ENCODE measurements around the gene TMED6. TPM values are rescaled to one million over a fixed set of nuclear protein-coding genes. Genes with fewer than 3 reads are reported as not detected.
A peak's percentile ranks its signal among the peaks of the same experiment; 100 is the strongest.

TMED6 gene
- total and polyA plus RNA-seq, 2 of the 8 experiments (the other 6 are each of a cell fraction or from before 2014, with no cell fraction given): not detected

- Histone ChIP-seq H4K5ac (ENCODE audit: insufficient read length, low read depth, low read length) (no peak overlapping the region), H2BK15ac (ENCODE audit: low read length) (no peak overlapping the region), H2BK12ac (ENCODE audit: low read depth, low read length) (no peak overlapping the region), H3K79me2 (ENCODE audit: control insufficient read depth in 1 of 2, insufficient read depth in 2 of 2, low read length in 2 of 2) (peaks cover 0 to 13% of the 10 kb centered on the region in 2 experiments; a peak in 1 of 4 replicates), H2BK20ac (ENCODE audit: low read length) (no peak overlapping the region), H3K9me3 (ENCODE audit: insufficient read depth in 2 of 2, low read depth in 1 of 2, low read length in 1 of 2) (no peaks in the 10 kb centered on the region), H3K23me2 (ENCODE audit: low read depth, low read length) (no peaks in the 10 kb centered on the region; the same call in 1 of the 2 replicates), H3K36me3 (ENCODE audit: control insufficient read depth in 2 of 4, insufficient read depth in 4 of 4, low read length in 3 of 4) (peaks cover 25 to 58% (median 46%) of the 10 kb centered on the region in 4 experiments), H3K14ac (ENCODE audit: insufficient read length) (no peak overlapping the region), H2BK5ac (ENCODE audit: low read depth, low read length) (no peak overlapping the region), H2AFZ (ENCODE audit: low read length) (no peak overlapping the region), H3K4me3 (ENCODE audit: extremely low read depth in 1 of 4, insufficient read depth in 2 of 4, low read depth in 3 of 4, low read length in 4 of 4) (no peak overlapping the region), H3K79me1 (ENCODE audit: low read depth, low read length) (no peaks in the 10 kb centered on the region; the same call in 1 of the 2 replicates), H3K56ac (replicated peaks; ENCODE audit: insufficient read length, low read depth, low read length) (no peak overlapping the region), H4K20me1 (replicated peaks in 1 of 2; ENCODE audit: control insufficient read depth in 1 of 2, insufficient read depth in 2 of 2, low read length in 2 of 2) (peaks cover 2 to 21% of the 10 kb centered on the region in 2 experiments), H3K27me3 (replicated peaks in 1 of 4; ENCODE audit: control insufficient read depth in 3 of 4, extremely low read depth in 1 of 4, insufficient read depth in 3 of 4, low read length in 3 of 4) (no peaks in the 10 kb centered on the region), H4K91ac (replicated peaks; ENCODE audit: insufficient read length, low read length) (no peak overlapping the region), H3K4me1 (replicated peaks in 1 of 4; ENCODE audit: control insufficient read depth in 3 of 4, insufficient read depth in 4 of 4, low read length in 3 of 4) (no peaks in the 10 kb centered on the region), H2AK5ac (ENCODE audit: low read depth, low read length) (no peak overlapping the region), H3K4ac (replicated peaks; ENCODE audit: insufficient read length, low read depth, low read length) (no peak overlapping the region), H3K9ac (replicated peaks in 1 of 4; ENCODE audit: extremely low read depth in 1 of 4, low read depth in 3 of 4, low read length in 3 of 4) (no peak overlapping the region), H3K27ac (ENCODE audit: low read depth, low read length) (no peak overlapping the region), H3K18ac (ENCODE audit: extremely low read depth, low read length) (no peak overlapping the region), H3K4me2 (ENCODE audit: insufficient read depth in 1 of 2, low read depth in 2 of 2, low read length in 2 of 2) (no peak overlapping the region), H3K23ac (ENCODE audit: insufficient read length) (no peak overlapping the region), H2BK120ac (replicated peaks; ENCODE audit: low read depth, low read length) (no peak overlapping the region), H4K8ac (ENCODE audit: extremely low read depth, insufficient read depth, low read length) (peak overlapping the region; percentile 17)
- TF ChIP-seq RAD21 (IDR thresholded peaks at IDR 0.05 in 1 of 2, conservative IDR thresholded peaks at IDR 0.05 in 1 of 2; ENCODE audit: low read depth in 2 of 2, low read length in 2 of 2) (no peak), TEAD4 (IDR thresholded peaks at IDR 0.05; ENCODE audit: low read depth, low read length) (no peak), SP2 (IDR thresholded peaks at IDR 0.05; ENCODE audit: low read length) (no peak), EP300 (IDR thresholded peaks at IDR 0.05; ENCODE audit: borderline replicate concordance in 1 of 2, low read depth in 2 of 2, low read length in 2 of 2) (no peak), HDAC2 (IDR thresholded peaks at IDR 0.05; ENCODE audit: borderline replicate concordance in 1 of 2, low read depth in 2 of 2, low read length in 2 of 2) (no peak), SIN3A (conservative IDR thresholded peaks at IDR 0.05 in 1 of 2, IDR thresholded peaks at IDR 0.05 in 1 of 2; ENCODE audit: low read depth in 1 of 2, low read length in 2 of 2) (no peak), SRF (IDR thresholded peaks at IDR 0.05; ENCODE audit: low read depth, low read length) (no peak)
- CTCF ChIA-PET (ENCODE audit: partially characterized antibody): interaction anchor here (0.5 to 0.8 kb wide), 2 partner anchors 8 to 155 kb away, joined by 3 to 4 read pairs; no protein-coding TSS in a partner anchor
- 95% methylated on average over 28 of the region's 30 CpGs; no CpG with 5 or more reads in 1 of the 2 experiments for WGBS, 2 experiments (ENCODE audit: extremely low coverage in 1 of 2, insufficient coverage in 1 of 2, insufficient read length in 1 of 2, insufficient replicate concordance in 2 of 2, low coverage in 1 of 2, low lambda C conversion rate in 2 of 2, missing lambda C conversion rate in 1 of 2)
- POLR2A ChIA-PET (ENCODE audit: partially characterized antibody): interaction anchor here (1.3 to 24.8 kb wide), 2 partner anchors 18 to 36 kb away, joined by 3 to 497 read pairs; partner anchors contain the start of genes COG8, NIP7, PDF and TMED6
- DNase-seq (ENCODE audit: low read depth in 1 of 2, low spot score in 2 of 2) (no peak), FAIRE-seq (no peak)
These were observed 33.2 kb downstream of the TMED6 start for GRCh38 chr16:69318177-69318910.
